H1 (cell line): ENCODE measurements around the gene LMNTD1. TPM values are rescaled to one million over a fixed set of nuclear protein-coding genes. Genes with fewer than 3 reads are reported as not detected.

Experiments used
- CTCF ChIA-PET: fragments of 300-600 bp; sonication (Branson Sonifier 250); formaldehyde crosslinking; loops from one replicate; lab custom pipeline; 2021; ENCODE audit not compliant: partially characterized antibody; lab: Charles Lee
- POLR2A ChIA-PET: fragments of 300-600 bp; sonication (Branson Sonifier 250); formaldehyde crosslinking; loops from one replicate; lab custom pipeline; 2021; ENCODE audit warnings: inconsistent platforms; ENCODE audit not compliant: partially characterized antibody; lab: Charles Lee
- DNase-seq, 2 experiments: peaks; one replicate each; pipeline versions ENCODE4 v3.0.0 to v3.0.0-alpha.2; 2010 to 2022; ENCODE audit warnings: low spot score in 2 of 2, low read depth in 1 of 2, mixed read lengths in 1 of 2
- FAIRE-seq: peaks from 2 replicates; lab custom pipeline; 2011; peaks lifted over from hg19 to GRCh38; lab: Jason Lieb, UNC
- H2AFZ ChIP-seq: 2 replicates; pipeline ENCODE4 v1.8.1; 2012; ENCODE audit warnings: low read length, inconsistent platforms
- H2AK5ac ChIP-seq: 2 replicates; pipeline ENCODE4 v1.6.1; 2013; ENCODE audit warnings: low read depth, low read length
- H2BK120ac ChIP-seq: replicated peaks from 2 replicates; pipeline ENCODE3; 2013; ENCODE audit warnings: low read depth, low read length, inconsistent platforms
- H2BK12ac ChIP-seq: 2 replicates; pipeline ENCODE4 v1.6.1; 2013; ENCODE audit warnings: low read depth, low read length
- H2BK15ac ChIP-seq: 2 replicates; pipeline ENCODE4 v1.6.1; 2013; ENCODE audit warnings: low read length
- H2BK20ac ChIP-seq: 2 replicates; pipeline ENCODE4 v1.6.1; 2013; ENCODE audit warnings: low read length
- H2BK5ac ChIP-seq: 2 replicates; pipeline ENCODE4 v1.6.1; 2013; ENCODE audit warnings: low read depth, low read length
- H3K14ac ChIP-seq: 2 replicates; pipeline ENCODE4 v1.6.1; 2013; ENCODE audit warnings: inconsistent platforms; ENCODE audit not compliant: insufficient read length
- H3K18ac ChIP-seq: 2 replicates; pipeline ENCODE4 v1.6.1; 2013; ENCODE audit warnings: low read length; ENCODE audit errors: extremely low read depth
- H3K23ac ChIP-seq: 2 replicates; pipeline ENCODE4 v1.6.1; 2013; ENCODE audit warnings: inconsistent platforms; ENCODE audit not compliant: insufficient read length
- H3K23me2 ChIP-seq: 2 replicates; pipeline ENCODE4 v1.6.1; 2013; ENCODE audit warnings: low read depth, low read length
- H3K27ac ChIP-seq: 2 replicates; pipeline ENCODE4 v1.6.1; 2011; ENCODE audit warnings: low read depth, low read length, inconsistent platforms
- H3K27me3 ChIP-seq, 4 experiments: replicated peaks in 1 of 4; 1 replicate in 1 of 4; 2 replicates in 3 of 4; pipeline versions ENCODE4 v1.6.1 to v1.8.1; 2011 to 2013; ENCODE audit warnings: low read length in 3 of 4, mild to moderate bottlenecking in 3 of 4, inconsistent platforms in 2 of 4, mixed read lengths in 2 of 4, moderate library complexity in 1 of 4; ENCODE audit not compliant: control insufficient read depth in 3 of 4, insufficient read depth in 3 of 4; ENCODE audit errors: extremely low read depth in 1 of 4
- H3K36me3 ChIP-seq, 4 experiments: 2 replicates each; pipeline versions ENCODE4 v1.6.1 to v1.8.1; 2011 to 2013; ENCODE audit warnings: mild to moderate bottlenecking in 4 of 4, low read length in 3 of 4, moderate library complexity in 2 of 4, control low read depth in 1 of 4, inconsistent platforms in 1 of 4; ENCODE audit not compliant: insufficient read depth in 4 of 4, control insufficient read depth in 2 of 4
- H3K4ac ChIP-seq: replicated peaks from 2 replicates; pipeline ENCODE3; 2013; ENCODE audit warnings: low read length, low read depth, mixed read lengths, inconsistent platforms; ENCODE audit not compliant: insufficient read length
- H3K4me1 ChIP-seq, 4 experiments: replicated peaks in 1 of 4; 1 replicate in 1 of 4; 2 replicates in 3 of 4; pipeline versions ENCODE4 v1.6.1 to v1.8.1; 2011 to 2013; ENCODE audit warnings: low read length in 3 of 4, inconsistent platforms in 2 of 4, mixed read lengths in 1 of 4; ENCODE audit not compliant: insufficient read depth in 4 of 4, control insufficient read depth in 3 of 4
- H3K4me2 ChIP-seq, 2 experiments: 2 replicates each; pipeline versions ENCODE4 v1.6.1 to v1.8.1; 2011 to 2013; ENCODE audit warnings: low read depth in 2 of 2, low read length in 2 of 2, control low read depth in 1 of 2, inconsistent platforms in 1 of 2, mild to moderate bottlenecking in 1 of 2; ENCODE audit not compliant: insufficient read depth in 1 of 2
- H3K4me3 ChIP-seq, 4 experiments: fragments of 200-600, 300-600 bp in 1 of 4; sonication (generic), shearing (Covaris generic), sonication (Bioruptor Twin) in 1 of 4; 2 replicates each; pipeline versions ENCODE4 v1.5.1 to v1.8.1; 2011 to 2016; ENCODE audit warnings: low read length in 4 of 4, low read depth in 3 of 4, control low read depth in 2 of 4, inconsistent platforms in 2 of 4, mild to moderate bottlenecking in 2 of 4, mixed read lengths in 1 of 4, moderate library complexity in 1 of 4; ENCODE audit not compliant: insufficient read depth in 2 of 4; ENCODE audit errors: extremely low read depth in 1 of 4
- H3K56ac ChIP-seq: replicated peaks from 2 replicates; pipeline ENCODE3; 2013; ENCODE audit warnings: low read depth, mild to moderate bottlenecking, mixed read lengths, low read length, inconsistent platforms; ENCODE audit not compliant: insufficient read length
- H3K79me1 ChIP-seq: 2 replicates; pipeline ENCODE4 v1.6.1; 2013; ENCODE audit warnings: low read depth, low read length, control low read depth
- H3K79me2 ChIP-seq, 2 experiments: 2 replicates each; pipeline versions ENCODE4 v1.6.1 to v1.8.1; 2012 to 2013; ENCODE audit warnings: low read length in 2 of 2, mild to moderate bottlenecking in 2 of 2, inconsistent platforms in 1 of 2; ENCODE audit not compliant: insufficient read depth in 2 of 2, control insufficient read depth in 1 of 2
- H3K9ac ChIP-seq, 4 experiments: replicated peaks in 1 of 4; 1 replicate in 1 of 4; 2 replicates in 3 of 4; pipeline versions ENCODE4 v1.6.1 to v1.8.1; 2011 to 2013; ENCODE audit warnings: low read depth in 3 of 4, low read length in 3 of 4, control low read depth in 2 of 4, mild to moderate bottlenecking in 2 of 4, moderate library complexity in 2 of 4, inconsistent platforms in 1 of 4; ENCODE audit errors: extremely low read depth in 1 of 4
- H3K9me3 ChIP-seq, 2 experiments: 2 replicates each; pipeline versions ENCODE4 v1.6.1 to v1.8.1; 2012 to 2013; ENCODE audit warnings: mild to moderate bottlenecking in 2 of 2, moderate library complexity in 2 of 2, control low read depth in 1 of 2, inconsistent platforms in 1 of 2, low read depth in 1 of 2, low read length in 1 of 2, mixed read lengths in 1 of 2; ENCODE audit not compliant: insufficient read depth in 2 of 2
- H4K20me1 ChIP-seq, 2 experiments: replicated peaks in 1 of 2; 2 replicates each; pipeline versions ENCODE3 to v1.8.1; 2011 to 2013; ENCODE audit warnings: inconsistent platforms in 2 of 2, low read length in 2 of 2, mild to moderate bottlenecking in 1 of 2; ENCODE audit not compliant: insufficient read depth in 2 of 2, control insufficient read depth in 1 of 2
- H4K5ac ChIP-seq: 2 replicates; pipeline ENCODE4 v1.6.1; 2013; ENCODE audit warnings: low read length, low read depth, mixed read lengths, inconsistent platforms; ENCODE audit not compliant: insufficient read length
- H4K8ac ChIP-seq: 2 replicates; pipeline ENCODE4 v1.8.0; 2013; ENCODE audit warnings: mild to moderate bottlenecking, moderate library complexity, low read length, inconsistent platforms; ENCODE audit not compliant: insufficient read depth; ENCODE audit errors: extremely low read depth
- H4K91ac ChIP-seq: replicated peaks from 2 replicates; pipeline ENCODE3; 2013; ENCODE audit warnings: low read length, mixed read lengths, inconsistent platforms; ENCODE audit not compliant: insufficient read length
- BRCA1 ChIP-seq: IDR thresholded peaks from 2 replicates; pipeline ENCODE4 v1.6.1; 2012; ENCODE audit warnings: low read depth, low read length, improper control_type of control experiment
- HDAC6 ChIP-seq: IDR thresholded peaks from one replicate; pipeline ENCODE4 v1.7.1; 2012; ENCODE audit warnings: low read depth, mild to moderate bottlenecking, inconsistent platforms, low read length, moderate library complexity
- POLR2AphosphoS5 ChIP-seq: IDR thresholded peaks from 2 replicates; pipeline ENCODE4 v1.6.1; 2011; ENCODE audit warnings: low read depth, low read length
- RAD21 ChIP-seq, 2 experiments: IDR thresholded peaks in 1 of 2; conservative IDR thresholded peaks in 1 of 2; 2 replicates each; pipeline ENCODE4 v1.6.1; 2011; ENCODE audit warnings: low read depth in 2 of 2, low read length in 2 of 2, improper control_type of control experiment in 1 of 2, inconsistent platforms in 1 of 2, mild to moderate bottlenecking in 1 of 2, moderate library complexity in 1 of 2
- RBBP5 ChIP-seq: IDR thresholded peaks from 2 replicates; pipeline ENCODE4 v1.7.1; 2012; ENCODE audit warnings: low read depth, mild to moderate bottlenecking, inconsistent platforms, low read length, moderate library complexity, borderline replicate concordance
- WGBS, 2 experiments: shearing (Covaris generic) in 1 of 2; methylation state at CpG; one replicate each; pipeline versions ENCODE4 v1.1.6 to v1.1.7; 2013 to 2015; ENCODE audit warnings: low lambda C conversion rate in 2 of 2, mixed read lengths in 2 of 2, inconsistent platforms in 1 of 2, low coverage in 1 of 2, missing lambda C conversion rate in 1 of 2; ENCODE audit not compliant: insufficient replicate concordance in 2 of 2, insufficient coverage in 1 of 2, insufficient read length in 1 of 2; ENCODE audit errors: extremely low coverage in 1 of 2, missing lambda C conversion rate in 1 of 2; 5-methylcytosine and 5-hydroxymethylcytosine counted together
- polyA plus RNA-seq, 7 experiments: library from polyadenylated mRNA; depleted of rRNA in 3 of 7; stranded (reverse) in 5 of 7; unstranded in 2 of 7; fragments of >200 nt in 5 of 7; fragments of 200-250 nt in 2 of 7; gene quantifications; 1 replicate in 5 of 7; 2 replicates in 1 of 7; 4 replicates in 1 of 7; pipeline versions ENCODE4 v1.2.1 to v1.2.3, GENCODE V29; 2011 to 2013; ENCODE audit warnings: missing spikeins in 2 of 7, mixed read lengths in 2 of 7
- total RNA-seq: library from RNA; stranded (reverse); fragmentation: NEBNext Ultra II Directional; extraction: Animal tissue kit (Norgen Biotek cat#: 25700); gene quantifications from 2 replicates; pipeline ENCODE4 v1.2.1, GENCODE V29; 2021
- TF ChIP-seq, protein P1 (sequence below), 3 experiments: IDR thresholded peaks; 1 replicate in 2 of 3; 2 replicates in 1 of 3; pipeline versions ENCODE4 v1.5.1 to v1.6.1; 2011; ENCODE audit warnings: low read length in 3 of 3, mild to moderate bottlenecking in 3 of 3, inconsistent platforms in 2 of 3, low read depth in 1 of 3, moderate library complexity in 1 of 3; ENCODE audit not compliant: insufficient read depth in 1 of 3; ENCODE audit errors: control extremely low read depth in 1 of 3

Gene LMNTD1
- total and polyA plus RNA-seq, 2 of the 8 experiments (the other 6 are each of a cell fraction or from before 2014, with no cell fraction given): not detected

GRCh38 chr12:25583545-25583944 is 30.5 kb upstream of the LMNTD1 start:
- no peak overlapping the region for H2BK15ac ChIP-seq
- peak in 1 of 2 experiments; percentile 1 for DNase-seq
- no peak overlapping the region for H3K14ac ChIP-seq
- no peaks in the 10 kb centered on the region for H3K79me1 ChIP-seq
- H2BK5ac ChIP-seq: no peak overlapping the region
- peak overlapping the region; percentile 10; the same call in 1 of the 2 replicates for H2AFZ ChIP-seq
- H3K23ac ChIP-seq: no peak overlapping the region
- no peak overlapping the region for H2BK12ac ChIP-seq
- H4K8ac ChIP-seq: no peak overlapping the region
- no peaks in the 10 kb centered on the region for H3K36me3 ChIP-seq
- H4K5ac ChIP-seq: no peak overlapping the region
- ChIA-PET CTCF (interaction anchor here (1.3 to 2.2 kb wide), 4 partner anchors 10 to 508 kb away, joined by 3 to 8 read pairs (median 5); no protein-coding TSS in a partner anchor), POLR2A (no interaction called here)
- peak; percentile 62 to 72 for TF ChIP-seq RAD21 (IDR thresholded peaks at IDR 0.05 in 1 of 2, conservative IDR thresholded peaks at IDR 0.05 in 1 of 2; ENCODE audit: low read depth in 2 of 2, low read length in 2 of 2)
- TF ChIP-seq RBBP5: no peak
- no peak for TF ChIP-seq BRCA1
- TF ChIP-seq HDAC6: no peak
- TF ChIP-seq, protein P1, sequence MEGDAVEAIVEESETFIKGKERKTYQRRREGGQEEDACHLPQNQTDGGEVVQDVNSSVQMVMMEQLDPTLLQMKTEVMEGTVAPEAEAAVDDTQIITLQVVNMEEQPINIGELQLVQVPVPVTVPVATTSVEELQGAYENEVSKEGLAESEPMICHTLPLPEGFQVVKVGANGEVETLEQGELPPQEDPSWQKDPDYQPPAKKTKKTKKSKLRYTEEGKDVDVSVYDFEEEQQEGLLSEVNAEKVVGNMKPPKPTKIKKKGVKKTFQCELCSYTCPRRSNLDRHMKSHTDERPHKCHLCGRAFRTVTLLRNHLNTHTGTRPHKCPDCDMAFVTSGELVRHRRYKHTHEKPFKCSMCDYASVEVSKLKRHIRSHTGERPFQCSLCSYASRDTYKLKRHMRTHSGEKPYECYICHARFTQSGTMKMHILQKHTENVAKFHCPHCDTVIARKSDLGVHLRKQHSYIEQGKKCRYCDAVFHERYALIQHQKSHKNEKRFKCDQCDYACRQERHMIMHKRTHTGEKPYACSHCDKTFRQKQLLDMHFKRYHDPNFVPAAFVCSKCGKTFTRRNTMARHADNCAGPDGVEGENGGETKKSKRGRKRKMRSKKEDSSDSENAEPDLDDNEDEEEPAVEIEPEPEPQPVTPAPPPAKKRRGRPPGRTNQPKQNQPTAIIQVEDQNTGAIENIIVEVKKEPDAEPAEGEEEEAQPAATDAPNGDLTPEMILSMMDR (IDR thresholded peaks at IDR 0.05; ENCODE audit: control extremely low read depth in 1 of 3, insufficient read depth in 1 of 3, low read depth in 1 of 3, low read length in 3 of 3): peak; percentile 3 to 41 (median 23); a peak in 3 of 4 replicates
- TF ChIP-seq POLR2AphosphoS5: no peak
- H2BK120ac ChIP-seq: no peak overlapping the region
- no peak overlapping the region for H3K56ac ChIP-seq
- H3K4ac ChIP-seq: no peak overlapping the region
- H4K20me1 ChIP-seq: no peaks in the 10 kb centered on the region
- 82% methylated on average over 3 of the region's 3 CpGs; no CpG with 5 or more reads in 1 of the 2 experiments for WGBS, 2 experiments
- H3K27ac ChIP-seq: no peak overlapping the region
- H3K4me1 ChIP-seq: no peaks in the 10 kb centered on the region
- FAIRE-seq: no peak
- H3K4me2 ChIP-seq: no peak overlapping the region
- H3K18ac ChIP-seq: no peak overlapping the region
- no peak overlapping the region for H4K91ac ChIP-seq
- H3K27me3 ChIP-seq: no peaks in the 10 kb centered on the region
- H3K79me2 ChIP-seq: no peaks in the 10 kb centered on the region
- H2AK5ac ChIP-seq: no peak overlapping the region
- no peaks in the 10 kb centered on the region for H3K9me3 ChIP-seq
- no peak overlapping the region for H3K9ac ChIP-seq
- H3K4me3 ChIP-seq: no peak overlapping the region
- no peaks in the 10 kb centered on the region; the same call in 1 of the 2 replicates for H3K23me2 ChIP-seq
- no peak overlapping the region for H2BK20ac ChIP-seq
